Occipital lobe (tissue), 2 donors: ENCODE results near the gene HORMAD1. TPM values are rescaled to one million over a fixed set of nuclear protein-coding genes. Genes with fewer than 3 reads are reported as not detected.
"Not testable (repeated sequence)": the region's sequence is repeated elsewhere in the genome, so short reads cannot be mapped to it uniquely, and the experiment has no call there.

Experiments used
- DNase-seq: peaks from one replicate; lab custom pipeline; 2025; lab: John Stamatoyannopoulos, UW
- total RNA-seq: library from RNA; depleted of rRNA; stranded (reverse); fragments of >200 nt; gene quantifications from one replicate; pipeline ENCODE4 v1.2.3, GENCODE V29; 2014

The HORMAD1 gene, protein sequence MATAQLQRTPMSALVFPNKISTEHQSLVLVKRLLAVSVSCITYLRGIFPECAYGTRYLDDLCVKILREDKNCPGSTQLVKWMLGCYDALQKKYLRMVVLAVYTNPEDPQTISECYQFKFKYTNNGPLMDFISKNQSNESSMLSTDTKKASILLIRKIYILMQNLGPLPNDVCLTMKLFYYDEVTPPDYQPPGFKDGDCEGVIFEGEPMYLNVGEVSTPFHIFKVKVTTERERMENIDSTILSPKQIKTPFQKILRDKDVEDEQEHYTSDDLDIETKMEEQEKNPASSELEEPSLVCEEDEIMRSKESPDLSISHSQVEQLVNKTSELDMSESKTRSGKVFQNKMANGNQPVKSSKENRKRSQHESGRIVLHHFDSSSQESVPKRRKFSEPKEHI
- 0.78 TPM for total RNA-seq

DNA sequence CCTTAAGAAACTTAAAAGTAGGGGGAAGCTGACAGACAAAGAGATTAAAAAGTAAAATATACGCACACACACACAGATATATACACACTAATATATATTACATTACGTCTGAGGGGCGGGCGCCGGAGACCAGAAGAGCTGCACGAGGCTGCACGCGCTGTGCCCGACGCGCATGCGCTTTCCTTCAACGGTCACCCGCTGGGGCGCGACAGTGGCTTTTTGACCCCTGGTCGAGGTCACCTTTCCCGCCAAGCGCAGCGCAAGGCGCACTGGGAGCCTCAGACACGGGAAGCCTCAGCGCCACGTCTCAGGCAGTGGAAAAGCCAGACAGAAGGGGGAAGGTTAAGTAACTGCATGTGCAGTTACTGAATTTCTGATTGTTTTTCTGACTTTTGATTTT lies at the start of gene HORMAD1:
HORMAD1 (minus strand) TSS at position 193 of the 400 bp plus-strand sequence. CDS start 1,390 bp downstream, outside the sequence.
- no peak for DNase-seq

DNA sequence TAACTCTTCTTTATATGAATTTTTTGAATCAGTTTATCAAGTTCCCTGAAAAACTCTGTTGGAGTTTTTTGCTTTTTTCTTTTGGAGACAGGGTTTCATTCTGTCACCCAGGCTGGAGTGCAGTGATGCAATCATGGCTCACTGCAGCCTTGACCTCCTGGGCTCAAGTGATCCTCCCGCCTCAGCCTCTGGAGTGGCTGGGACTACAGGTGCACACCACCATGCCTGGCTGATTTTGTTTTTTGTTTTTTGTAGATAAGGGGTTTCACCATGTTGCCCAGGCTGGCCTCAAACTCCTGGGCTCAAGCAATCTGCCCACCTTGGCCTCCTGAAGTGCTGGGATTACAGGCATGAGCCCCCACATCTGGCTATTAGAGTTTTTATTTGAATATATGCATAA lies 47.0 kb upstream of the HORMAD1 start:
- not testable (repeated sequence) for DNase-seq

DNA sequence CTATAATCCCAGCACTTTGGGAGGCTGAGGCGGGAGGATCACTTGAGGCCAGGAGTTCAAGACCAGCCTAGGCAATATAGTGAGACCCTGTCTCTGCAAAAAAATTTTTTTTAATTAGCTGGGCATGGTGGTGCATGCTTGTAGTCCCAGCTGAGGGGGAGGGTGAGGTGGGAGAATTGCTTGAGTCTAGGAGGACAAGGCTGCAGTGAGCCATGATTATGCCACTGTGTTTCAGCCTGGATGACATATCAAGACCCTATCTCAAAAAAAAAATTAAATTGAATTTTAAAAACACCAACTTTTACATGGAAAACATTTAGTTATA lies 45.2 kb upstream of the HORMAD1 start:
- not testable (repeated sequence) for DNase-seq

DNA sequence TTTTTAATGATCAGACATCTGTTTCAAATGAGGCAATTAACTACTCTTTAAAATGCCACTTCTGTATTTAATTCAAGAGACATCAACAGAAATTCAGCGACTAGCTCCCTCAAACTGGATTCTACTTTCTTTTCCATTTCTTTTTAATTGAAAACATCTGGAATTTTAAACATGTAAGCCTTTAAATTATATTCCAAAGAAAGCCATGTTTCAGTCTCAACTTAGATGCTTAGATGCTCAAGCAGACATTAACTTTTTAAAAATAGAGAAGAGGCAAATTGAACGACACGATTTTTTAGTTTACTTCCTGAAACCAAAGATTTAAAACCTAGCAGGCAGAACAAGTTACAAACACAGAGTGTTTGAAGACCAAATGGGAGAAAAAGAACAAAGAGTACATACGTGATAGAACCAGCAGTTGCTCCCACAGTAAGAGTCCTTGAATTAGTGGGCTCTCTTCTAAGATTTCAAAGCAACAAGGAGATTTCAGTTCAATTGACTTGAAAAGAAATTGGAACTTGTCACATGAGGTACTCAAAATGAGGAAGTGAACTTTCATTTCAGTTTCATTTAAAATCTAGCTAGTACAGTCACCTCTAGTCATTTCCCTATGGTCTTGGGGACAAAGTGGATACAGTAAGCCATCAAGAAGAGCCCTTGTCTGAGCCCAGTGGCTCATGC lies 44.7 kb upstream of the HORMAD1 start, which contains the start of gene CTSS:
CTSS (minus strand) TSS at position 483 of the 681 bp plus-strand sequence. CDS start 1,015 bp downstream, outside the sequence.
- no peak for DNase-seq

DNA sequence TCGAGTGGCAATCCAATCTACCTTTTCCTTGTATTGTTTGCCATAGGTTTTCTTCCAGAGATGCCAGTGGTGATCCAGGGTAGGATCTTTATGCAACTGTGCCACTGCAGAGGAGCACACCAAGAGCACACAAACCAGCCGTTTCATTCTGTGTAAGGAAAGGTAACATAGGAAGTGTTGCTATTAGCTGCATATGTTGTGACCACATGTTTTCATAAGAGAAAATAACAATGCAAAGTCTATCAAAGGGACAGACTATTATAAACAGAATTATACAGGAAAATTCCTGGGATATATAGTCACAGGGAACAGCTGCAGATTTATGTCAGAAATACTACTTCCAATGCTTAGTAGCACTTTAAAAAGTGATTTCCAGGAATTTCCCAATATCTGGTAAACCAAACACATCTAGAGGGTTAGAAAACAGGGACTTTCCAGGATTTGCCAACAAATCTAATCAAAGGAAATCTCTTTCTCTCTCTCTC lies 44.0 kb upstream of the HORMAD1 start:
- no peak for DNase-seq

DNA sequence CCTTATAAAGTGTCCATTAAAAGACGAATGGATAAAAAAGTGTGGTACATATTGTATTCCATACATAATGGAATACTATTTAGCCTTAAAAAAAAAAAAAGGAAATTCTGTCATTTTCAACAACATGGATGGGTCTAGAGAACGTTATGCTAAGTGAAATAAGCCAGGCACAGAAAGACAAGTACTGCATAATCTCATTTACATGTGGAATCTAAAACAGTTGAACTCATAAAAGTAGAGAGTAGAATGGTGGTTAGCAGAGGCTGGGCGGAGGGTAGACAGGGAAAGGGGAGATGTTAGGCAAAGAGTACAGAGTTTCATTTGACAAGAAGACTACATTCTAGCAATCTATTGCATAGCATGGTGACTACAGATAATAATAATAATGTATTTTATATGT lies 42.3 kb upstream of the HORMAD1 start:
- no peak for DNase-seq

DNA sequence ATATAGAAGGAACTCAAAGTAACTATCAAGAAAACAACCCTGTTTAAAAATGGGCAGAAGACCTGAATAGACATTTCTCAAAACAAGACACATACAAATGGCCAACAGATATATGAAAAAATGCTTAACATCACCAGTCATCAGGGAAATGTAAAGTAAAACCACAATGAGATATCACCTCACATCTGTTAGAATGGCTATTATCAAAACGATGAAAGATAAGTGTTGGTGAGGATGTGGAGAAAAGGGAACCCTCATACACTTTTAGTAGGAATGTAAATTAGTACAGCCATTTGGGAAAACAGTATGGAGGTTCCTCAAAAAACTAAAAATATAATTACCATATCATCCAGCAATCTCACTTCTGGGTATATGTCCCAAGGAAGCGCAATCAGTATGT lies 41.9 kb upstream of the HORMAD1 start:
- no peak for DNase-seq

DNA sequence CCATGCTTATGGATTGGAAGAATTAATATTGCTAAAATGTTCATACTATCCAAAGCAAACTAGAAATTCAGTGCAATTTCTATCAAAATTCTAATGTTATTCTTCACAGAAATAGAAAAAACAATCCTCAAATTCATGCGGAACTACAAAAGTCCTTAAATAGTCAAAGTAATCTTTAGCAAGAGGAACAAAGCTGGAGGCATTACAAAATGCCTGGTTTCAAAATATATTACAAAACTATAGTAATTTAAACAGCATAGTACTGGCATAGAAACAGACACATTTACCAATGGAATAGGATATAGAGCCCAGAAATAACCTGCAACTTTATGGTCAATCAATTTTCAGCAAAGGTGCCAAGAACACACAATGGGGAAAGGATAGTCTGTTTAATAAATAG lies 41.1 kb upstream of the HORMAD1 start:
- DNase-seq: no peak

DNA sequence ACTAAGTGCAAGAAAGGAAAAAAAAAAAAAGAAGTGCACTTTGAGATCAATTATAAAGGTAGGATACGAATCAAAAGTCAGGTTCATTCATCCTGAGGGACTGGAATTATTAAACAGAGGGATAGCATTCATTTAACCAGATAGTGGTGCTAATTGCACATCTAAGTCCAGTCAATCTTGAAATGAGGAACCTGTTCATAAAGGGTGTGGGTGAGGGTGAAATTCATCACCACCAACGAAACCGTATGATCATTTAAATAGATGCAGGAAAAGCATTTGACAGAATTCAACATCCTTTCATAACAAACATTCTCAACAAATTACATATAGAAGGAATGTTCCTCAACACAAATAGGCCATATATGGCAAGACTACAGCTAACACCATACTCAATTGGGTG lies 39.3 kb upstream of the HORMAD1 start:
- no peak for DNase-seq

DNA sequence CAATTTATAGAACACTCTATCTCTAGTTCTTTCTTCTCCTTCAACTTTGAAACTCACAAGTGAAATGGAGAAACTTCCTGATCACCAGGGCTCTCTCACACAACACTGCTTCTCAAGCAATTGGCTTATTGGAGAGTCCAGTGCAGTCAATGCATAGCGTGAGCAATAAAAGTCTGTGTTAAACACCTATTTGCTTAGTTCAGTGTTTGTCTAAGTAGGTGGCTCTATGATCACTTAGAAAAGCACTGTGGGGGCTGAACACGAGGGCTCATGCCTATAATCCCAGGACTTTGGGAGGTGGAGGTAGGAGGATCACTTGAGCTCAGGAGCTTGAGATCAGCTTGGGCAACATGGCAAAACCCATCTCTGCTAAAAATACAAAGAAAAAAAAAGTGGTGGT lies 32.7 kb upstream of the HORMAD1 start:
- no peak for DNase-seq

DNA sequence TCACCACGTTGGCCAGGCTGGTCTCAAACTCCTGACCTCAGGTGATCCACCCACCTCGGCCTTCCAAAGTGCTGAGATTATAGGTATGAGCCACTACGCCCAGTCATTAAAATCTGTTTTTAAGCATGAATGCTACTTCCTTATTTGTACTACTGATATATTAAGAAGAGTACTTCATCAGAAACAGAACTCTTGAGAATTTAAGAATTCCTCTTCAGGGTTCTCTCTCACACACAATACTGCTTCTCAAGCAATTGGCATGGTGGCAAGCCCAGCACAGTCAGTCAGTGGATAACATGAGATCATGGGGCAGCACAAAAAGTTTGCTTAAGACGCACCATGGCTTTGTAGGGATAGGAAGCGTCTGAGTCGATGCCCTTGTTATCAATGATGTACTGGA lies 30.7 kb upstream of the HORMAD1 start:
- no peak for DNase-seq

DNA sequence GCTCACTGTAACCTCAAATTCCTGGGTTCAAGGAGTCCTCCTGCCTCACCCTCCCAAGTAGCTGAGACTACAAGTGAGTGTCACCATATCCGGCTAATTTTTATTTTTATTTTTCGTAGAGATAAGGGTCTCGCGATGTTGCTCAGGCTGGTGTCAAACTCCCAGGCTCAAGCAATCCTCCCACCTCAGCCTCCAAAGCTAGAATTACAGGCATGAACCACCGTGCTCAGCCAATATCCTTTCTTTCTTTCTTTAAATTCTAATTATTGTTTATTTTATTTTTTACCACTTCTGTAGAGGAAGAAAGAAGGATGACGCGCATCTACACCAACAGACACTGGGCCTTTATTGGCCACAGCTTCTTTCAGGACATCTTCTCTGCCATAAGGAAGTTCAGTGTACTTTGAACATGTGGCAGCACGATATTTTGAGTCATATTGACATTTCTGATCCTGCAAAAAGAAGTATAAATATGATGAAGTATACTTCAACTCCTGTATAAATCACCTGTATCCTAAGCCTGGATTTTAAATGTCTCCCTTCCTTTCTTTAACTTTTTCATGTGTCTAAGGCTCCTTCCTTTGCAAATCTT lies 29.1 kb upstream of the HORMAD1 start:
- no peak for DNase-seq

DNA sequence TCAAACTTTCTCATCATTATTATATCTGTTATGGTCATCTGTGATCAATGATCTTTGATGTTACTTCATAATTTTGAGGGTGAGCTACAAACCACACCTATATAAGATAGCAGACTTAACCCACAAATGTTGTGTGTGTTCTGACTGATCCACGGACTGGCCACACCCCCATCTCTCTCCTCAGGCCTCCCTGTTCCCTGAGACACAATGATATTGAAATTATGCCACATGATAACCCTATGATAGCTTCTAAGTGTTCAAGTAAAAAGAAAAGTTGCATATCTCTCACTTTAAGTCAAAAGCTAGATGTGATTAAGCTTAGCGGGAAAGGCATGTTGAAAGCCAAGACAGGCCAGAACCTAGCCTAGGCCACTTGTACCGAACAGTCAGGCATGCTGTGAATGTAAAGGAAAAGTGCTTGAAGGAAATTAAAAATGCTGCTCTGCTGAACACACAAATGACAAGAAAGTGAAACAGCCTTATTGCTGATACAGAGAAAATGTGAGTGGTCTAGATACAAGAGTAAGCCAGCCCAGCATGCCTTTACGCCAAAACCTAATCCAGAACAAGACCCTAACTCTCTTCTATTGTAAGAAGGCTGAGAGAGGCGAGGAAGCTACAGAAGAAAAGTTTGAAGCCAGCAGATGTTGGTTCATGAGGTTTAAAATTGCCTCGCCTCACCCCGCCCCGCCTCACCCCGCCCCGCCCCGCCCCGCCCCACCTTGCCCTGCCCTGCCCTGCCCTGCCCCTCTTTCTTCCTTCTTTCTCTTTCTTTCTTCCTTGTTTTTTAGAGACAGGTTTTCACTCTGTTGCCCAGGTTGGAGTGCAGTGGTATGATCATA lies 28.4 kb upstream of the HORMAD1 start:
- DNase-seq: no peak

DNA sequence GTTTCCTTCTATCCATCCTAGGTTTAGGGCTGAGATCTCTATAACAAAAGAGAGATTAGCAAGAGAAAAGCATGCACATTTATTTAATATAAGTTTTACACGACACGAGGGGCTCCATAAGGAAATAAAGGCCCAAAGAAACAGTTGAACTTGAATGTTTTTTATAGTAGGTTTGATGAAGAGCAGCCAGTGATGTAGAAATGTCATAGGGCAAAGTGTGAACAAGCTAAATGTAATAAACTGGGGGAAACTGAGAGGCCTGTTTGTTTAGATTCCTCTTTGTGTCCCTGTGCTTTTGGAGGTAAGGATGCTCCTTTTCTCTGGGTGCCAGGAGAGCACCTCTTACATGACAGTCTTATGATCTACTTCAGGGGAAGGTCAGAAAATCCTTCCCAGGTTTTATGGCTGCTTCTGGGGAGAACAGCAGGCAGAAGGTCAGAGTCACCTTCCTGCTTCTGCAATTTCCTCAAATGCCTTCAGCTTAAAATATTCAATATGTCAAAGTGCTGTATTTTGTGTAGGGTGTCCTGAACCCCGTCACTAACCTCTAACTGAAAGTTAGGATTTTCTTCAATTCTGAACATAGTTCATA lies 9.5 kb upstream of the HORMAD1 start:
- no peak for DNase-seq

DNA sequence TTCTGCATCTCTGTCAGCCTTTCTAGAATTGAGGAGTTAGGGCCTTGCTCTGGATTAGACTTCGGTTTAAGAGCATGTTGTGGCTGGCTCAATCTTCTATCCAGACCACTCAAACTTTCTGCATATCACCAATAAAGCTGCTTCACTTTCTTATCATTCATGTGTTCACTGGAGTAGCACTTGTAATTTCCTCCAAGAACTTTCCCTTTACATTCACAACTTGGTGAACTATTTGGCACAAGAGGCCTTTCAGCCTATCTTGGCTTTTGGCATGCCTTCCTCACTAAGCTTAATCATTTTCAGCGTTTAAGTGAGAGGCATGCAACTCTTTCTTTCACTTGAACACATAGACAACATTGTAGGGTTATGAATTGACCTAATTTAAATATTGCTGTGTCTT lies 3.6 kb upstream of the HORMAD1 start:
- DNase-seq: no peak

DNA sequence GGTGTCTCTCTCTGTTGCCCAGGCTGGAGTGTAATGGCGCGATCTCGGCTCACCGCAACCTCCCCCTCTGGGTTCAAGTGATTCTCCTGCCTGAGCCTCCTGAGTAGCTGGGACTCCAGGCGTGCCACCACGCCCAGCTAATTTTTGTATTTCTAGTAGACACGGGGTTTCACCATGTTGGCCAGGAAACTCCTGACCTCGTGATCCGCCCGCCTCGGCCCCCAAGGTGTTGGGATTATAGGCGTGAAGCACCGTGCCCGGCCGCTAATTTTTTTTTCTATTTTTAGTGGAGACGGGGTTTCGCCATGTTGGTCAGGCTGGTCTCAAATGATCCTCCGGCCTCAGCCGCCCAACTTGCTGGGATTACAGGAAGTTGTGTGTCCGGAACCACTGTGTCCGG lies 597 bp downstream of the HORMAD1 start:
- DNase-seq: no peak

DNA sequence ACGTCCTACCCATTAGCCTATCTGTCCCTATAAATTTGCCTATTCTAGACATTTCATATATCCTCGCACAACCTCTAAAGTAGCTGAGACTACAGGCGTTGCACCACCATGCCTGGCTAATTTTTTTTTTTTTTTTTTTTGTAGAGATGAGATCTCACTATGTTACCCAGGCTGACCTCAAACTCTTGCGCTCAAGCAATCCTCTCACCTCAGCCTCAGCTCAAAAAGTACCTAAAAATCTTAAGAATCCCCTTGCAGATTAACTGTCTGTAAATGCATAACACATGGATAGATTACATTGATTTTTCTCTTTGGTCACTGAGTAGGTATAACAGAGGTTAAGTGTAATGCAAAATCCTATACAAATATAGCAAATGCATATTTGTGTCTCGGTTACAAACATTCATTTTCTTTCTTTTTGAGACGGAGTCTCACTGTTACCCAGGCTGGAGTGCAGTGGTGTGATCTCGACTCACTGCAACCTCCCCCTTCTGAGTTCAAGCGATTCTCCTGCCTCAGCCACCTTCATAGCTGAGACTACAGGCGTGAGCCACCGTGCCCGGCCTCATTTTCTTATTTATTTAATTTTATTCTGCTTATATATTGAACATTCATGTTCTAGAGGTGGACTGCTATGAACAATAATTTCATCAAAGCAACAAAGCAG lies 2.3 kb downstream of the HORMAD1 start:
- DNase-seq: no peak

DNA sequence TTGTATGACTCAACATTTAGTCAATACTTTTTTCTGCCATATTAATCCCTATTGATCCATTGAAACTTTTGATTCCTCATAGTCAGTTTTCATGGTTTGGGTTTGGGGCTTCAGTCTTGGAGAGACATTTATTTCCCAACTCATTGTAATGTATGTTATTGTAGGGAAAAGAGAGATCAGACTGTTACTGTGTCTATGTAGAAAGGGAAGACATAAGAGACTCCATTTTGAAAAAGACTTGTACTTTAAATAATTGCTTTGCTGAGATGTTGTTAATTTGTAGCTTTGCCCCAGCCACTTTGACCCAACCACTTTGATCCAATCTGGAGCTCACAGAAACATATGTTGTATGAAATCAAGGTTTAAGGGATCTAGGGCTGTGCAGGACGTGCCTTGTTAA lies 11.7 kb downstream of the HORMAD1 start:
- DNase-seq: not testable (repeated sequence)

DNA sequence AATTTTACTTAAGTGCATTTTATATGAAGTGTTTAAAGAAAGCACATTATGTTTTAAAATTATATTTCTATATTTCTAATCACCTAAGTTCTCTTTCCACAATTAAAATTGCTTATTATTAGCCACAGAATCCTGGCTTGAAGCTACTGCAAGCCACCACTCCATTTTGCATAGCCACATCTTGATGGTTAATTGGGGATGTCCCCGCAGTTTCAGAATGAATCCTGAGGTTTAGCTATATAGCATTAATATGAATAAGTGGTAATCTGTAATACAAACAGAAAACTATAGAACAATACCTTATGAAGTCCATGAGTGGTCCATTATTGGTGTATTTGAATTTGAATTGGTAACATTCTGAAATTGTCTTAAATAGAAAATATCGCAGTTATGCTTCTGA lies 12.1 kb downstream of the HORMAD1 start:
- no peak for DNase-seq

DNA sequence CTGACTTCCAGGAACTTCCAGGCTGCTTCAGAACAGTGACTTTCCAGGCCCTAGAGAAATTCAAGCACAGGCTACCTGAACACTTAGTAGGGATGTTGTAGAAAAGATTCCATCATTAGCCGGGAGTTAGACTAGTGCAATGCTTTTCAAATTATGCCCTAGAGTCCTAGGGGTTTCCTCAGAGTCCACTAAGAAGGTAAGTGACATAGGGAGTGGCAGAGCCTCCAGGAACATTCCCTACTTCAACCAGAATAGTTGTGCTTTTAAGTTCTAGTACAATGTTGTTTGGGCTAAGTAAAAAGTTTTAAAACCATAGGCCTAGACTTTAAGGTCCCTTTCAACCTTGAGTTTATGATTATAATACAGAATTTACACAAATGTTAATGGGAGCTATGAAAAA lies 14.6 kb downstream of the HORMAD1 start:
- no peak for DNase-seq

DNA sequence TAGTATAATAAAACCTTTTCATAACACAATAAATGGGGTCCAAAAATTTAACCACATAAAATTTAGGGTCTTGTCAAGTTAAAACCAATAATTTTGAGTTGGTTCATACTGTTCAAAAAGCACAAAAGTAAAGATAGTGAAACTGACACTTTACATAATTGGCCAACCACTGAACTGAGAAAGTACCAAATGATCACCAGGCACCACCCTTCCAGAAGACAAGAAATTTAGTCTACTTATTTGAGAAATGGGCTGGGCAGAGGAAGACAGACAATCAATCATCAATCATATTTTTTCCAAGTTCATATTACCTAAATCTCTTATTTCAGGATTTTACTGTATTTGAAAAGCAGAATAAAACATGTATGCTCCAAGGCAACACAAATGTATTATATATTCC lies 17.3 kb downstream of the HORMAD1 start:
- no peak for DNase-seq
